Cerebellar cortex (tissue), 1 donor: Measurements from ENCODE around the gene DNAJC5G.
"Not testable (repeated sequence)": the region's sequence is repeated elsewhere in the genome, so short reads cannot be mapped to it uniquely, and the experiment has no call there.

ENCODE experiments used
- DNase-seq: peaks from one replicate; pipeline ENCODE4 v3.0.0-alpha.2; 2015; ENCODE audit warnings: low spot score

DNAJC5G gene

GRCh38 chr2:27309651-27310050 lies 34.4 kb downstream of the DNAJC5G start:
- no peak for DNase-seq

GRCh38 chr2:27312152-27312551 lies 36.9 kb downstream of the DNAJC5G start:
- no peak for DNase-seq

- DNase-seq, result no peak
These were observed 38.8 kb downstream of the DNAJC5G start for GRCh38 chr2:27313882-27314645.

- DNase-seq, result no peak
These were observed 39.5 kb downstream of the DNAJC5G start for GRCh38 chr2:27314709-27315108.

GRCh38 chr2:27315122-27315521 lies 39.9 kb downstream of the DNAJC5G start:
- DNase-seq, result no peak

- no peak for DNase-seq
These were observed 41.6 kb downstream of the DNAJC5G start for GRCh38 chr2:27316655-27317412.

- DNase-seq, result not testable (repeated sequence)
These were observed 44.6 kb downstream of the DNAJC5G start for GRCh38 chr2:27319839-27320238.

- peak; percentile 83 for DNase-seq
These were observed 45.8 kb downstream of the DNAJC5G start for GRCh38 chr2:27320958-27321543.

- no peak for DNase-seq
These were observed 47.1 kb downstream of the DNAJC5G start for GRCh38 chr2:27322301-27322765.

GRCh38 chr2:27322766-27323595 lies 47.7 kb downstream of the DNAJC5G start, which contains the start of gene MPV17:
MPV17 (minus strand) TSS chr2:27323097; CDS start chr2:27322517, 580 bp downstream.
- DNase-seq, result peak; percentile 97

GRCh38 chr2:27323596-27324285 lies 48.5 kb downstream of the DNAJC5G start:
- DNase-seq, result no peak

GRCh38 chr2:27324720-27325119 lies 49.5 kb downstream of the DNAJC5G start:
- no peak for DNase-seq
